Osteoblast (primary cell): ENCODE data around the gene LHX5. TPM values are rescaled to one million over a fixed set of nuclear protein-coding genes. Genes with fewer than 3 reads are reported as not detected.
A peak's percentile ranks its signal among the peaks of the same experiment; 100 is the strongest.

Experiments
- DNase-seq: peaks from one replicate; pipeline ENCODE4 v3.0.0; 2011; ENCODE audit warnings: low spot score, mixed read lengths; ENCODE audit not compliant: insufficient read length; ENCODE audit errors: missing footprints
- H2AFZ ChIP-seq: 2 replicates; pipeline ENCODE4 v1.6.0; 2011; ENCODE audit warnings: mild to moderate bottlenecking, low read length
- H3K27ac ChIP-seq: 2 replicates; pipeline ENCODE4 v1.5.1; 2011; ENCODE audit warnings: mild to moderate bottlenecking, low read depth, low read length, moderate library complexity
- H3K27me3 ChIP-seq: 2 replicates; pipeline ENCODE4 v1.6.0; 2012; ENCODE audit warnings: mild to moderate bottlenecking, control low read depth, inconsistent platforms, low read length, moderate library complexity; ENCODE audit not compliant: insufficient read depth
- H3K36me3 ChIP-seq: 2 replicates; pipeline ENCODE4 v1.5.1; 2011; ENCODE audit warnings: mild to moderate bottlenecking, low read length, control low read depth, moderate library complexity; ENCODE audit not compliant: insufficient read depth
- H3K4me1 ChIP-seq: 2 replicates; pipeline ENCODE4 v1.5.1; 2011; ENCODE audit warnings: mild to moderate bottlenecking, low read length, control low read depth, moderate library complexity; ENCODE audit not compliant: insufficient read depth
- H3K4me2 ChIP-seq: 2 replicates; pipeline ENCODE4 v1.6.0; 2011; ENCODE audit warnings: mild to moderate bottlenecking, low read length; ENCODE audit not compliant: insufficient read depth
- H3K4me3 ChIP-seq: fragments of 200-600 bp; sonication (generic); 3 replicates; pipeline ENCODE4 v1.5.1; 2012; ENCODE audit warnings: mild to moderate bottlenecking, low read length, inconsistent platforms; ENCODE audit not compliant: insufficient read depth
- H3K79me2 ChIP-seq: 2 replicates; pipeline ENCODE4 v1.6.0; 2012; ENCODE audit warnings: mild to moderate bottlenecking, low read length, control low read depth, inconsistent platforms; ENCODE audit not compliant: insufficient read depth
- H3K9me3 ChIP-seq: 2 replicates; pipeline ENCODE4 v1.5.1; 2011; ENCODE audit warnings: low read depth, low read length, control low read depth
- H4K20me1 ChIP-seq: 2 replicates; pipeline ENCODE4 v1.6.0; 2012; ENCODE audit warnings: mild to moderate bottlenecking, low read length, control low read depth; ENCODE audit not compliant: insufficient read depth
- total RNA-seq: library from RNA; depleted of rRNA; stranded (reverse); fragments of >200 nt; gene quantifications from 2 replicates; pipeline ENCODE4 v1.2.3, GENCODE V29; 2012
- TF ChIP-seq, protein P1 (sequence below): IDR thresholded peaks from 2 replicates; pipeline ENCODE4 v1.5.1; 2011; ENCODE audit warnings: mild to moderate bottlenecking, low read depth, low read length, moderate library complexity; ENCODE audit errors: extremely low read depth

Gene LHX5
- total RNA-seq, 1 donor, result not detected

DNA sequence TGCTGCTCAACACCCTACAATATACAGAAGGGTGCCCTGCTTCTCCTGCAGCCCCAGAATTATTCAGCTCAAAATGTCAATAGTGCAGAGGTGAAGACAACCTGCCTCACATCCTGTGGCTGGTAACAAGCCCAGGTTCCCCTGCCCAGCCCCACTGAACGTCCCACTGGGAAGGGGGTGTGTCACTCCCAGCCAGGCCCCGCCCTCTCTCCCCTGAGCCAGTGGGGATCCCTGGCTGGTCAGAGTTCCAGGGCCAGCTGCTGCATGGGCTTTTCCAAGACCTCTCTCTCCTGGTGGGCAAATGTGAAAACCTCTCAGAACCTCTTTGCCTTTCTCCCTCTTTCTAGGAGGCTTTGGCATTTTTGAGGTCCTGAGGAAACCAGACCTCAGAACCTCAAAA is 13.7 kb upstream of the LHX5 start:
- Histone ChIP-seq H2AFZ (no peak overlapping the region), H3K4me2 (no peak overlapping the region), H3K27me3 (peaks cover 11% of the 10 kb centered on the region), H3K4me3 (no peak overlapping the region), H3K27ac (no peak overlapping the region), H4K20me1 (no peaks in the 10 kb centered on the region), H3K36me3 (no peaks in the 10 kb centered on the region), H3K4me1 (no peaks in the 10 kb centered on the region), H3K9me3 (no peaks in the 10 kb centered on the region), H3K79me2 (no peaks in the 10 kb centered on the region)
- TF ChIP-seq, protein P1, sequence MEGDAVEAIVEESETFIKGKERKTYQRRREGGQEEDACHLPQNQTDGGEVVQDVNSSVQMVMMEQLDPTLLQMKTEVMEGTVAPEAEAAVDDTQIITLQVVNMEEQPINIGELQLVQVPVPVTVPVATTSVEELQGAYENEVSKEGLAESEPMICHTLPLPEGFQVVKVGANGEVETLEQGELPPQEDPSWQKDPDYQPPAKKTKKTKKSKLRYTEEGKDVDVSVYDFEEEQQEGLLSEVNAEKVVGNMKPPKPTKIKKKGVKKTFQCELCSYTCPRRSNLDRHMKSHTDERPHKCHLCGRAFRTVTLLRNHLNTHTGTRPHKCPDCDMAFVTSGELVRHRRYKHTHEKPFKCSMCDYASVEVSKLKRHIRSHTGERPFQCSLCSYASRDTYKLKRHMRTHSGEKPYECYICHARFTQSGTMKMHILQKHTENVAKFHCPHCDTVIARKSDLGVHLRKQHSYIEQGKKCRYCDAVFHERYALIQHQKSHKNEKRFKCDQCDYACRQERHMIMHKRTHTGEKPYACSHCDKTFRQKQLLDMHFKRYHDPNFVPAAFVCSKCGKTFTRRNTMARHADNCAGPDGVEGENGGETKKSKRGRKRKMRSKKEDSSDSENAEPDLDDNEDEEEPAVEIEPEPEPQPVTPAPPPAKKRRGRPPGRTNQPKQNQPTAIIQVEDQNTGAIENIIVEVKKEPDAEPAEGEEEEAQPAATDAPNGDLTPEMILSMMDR, result no peak
- no peak for DNase-seq

- Histone ChIP-seq H3K79me2 (no peaks in the 10 kb centered on the region), H3K27ac (no peak overlapping the region), H3K36me3 (no peaks in the 10 kb centered on the region), H3K4me2 (no peak overlapping the region), H3K27me3 (peaks cover 41% of the 10 kb centered on the region), H2AFZ (no peak overlapping the region), H3K4me1 (no peaks in the 10 kb centered on the region), H3K9me3 (no peaks in the 10 kb centered on the region), H4K20me1 (no peaks in the 10 kb centered on the region), H3K4me3 (no peak overlapping the region)
- TF ChIP-seq, protein P1, result no peak
- no peak for DNase-seq
Observed at GRCh38 chr12:113482334-113482733, 10.7 kb upstream of the LHX5 start.

DNA sequence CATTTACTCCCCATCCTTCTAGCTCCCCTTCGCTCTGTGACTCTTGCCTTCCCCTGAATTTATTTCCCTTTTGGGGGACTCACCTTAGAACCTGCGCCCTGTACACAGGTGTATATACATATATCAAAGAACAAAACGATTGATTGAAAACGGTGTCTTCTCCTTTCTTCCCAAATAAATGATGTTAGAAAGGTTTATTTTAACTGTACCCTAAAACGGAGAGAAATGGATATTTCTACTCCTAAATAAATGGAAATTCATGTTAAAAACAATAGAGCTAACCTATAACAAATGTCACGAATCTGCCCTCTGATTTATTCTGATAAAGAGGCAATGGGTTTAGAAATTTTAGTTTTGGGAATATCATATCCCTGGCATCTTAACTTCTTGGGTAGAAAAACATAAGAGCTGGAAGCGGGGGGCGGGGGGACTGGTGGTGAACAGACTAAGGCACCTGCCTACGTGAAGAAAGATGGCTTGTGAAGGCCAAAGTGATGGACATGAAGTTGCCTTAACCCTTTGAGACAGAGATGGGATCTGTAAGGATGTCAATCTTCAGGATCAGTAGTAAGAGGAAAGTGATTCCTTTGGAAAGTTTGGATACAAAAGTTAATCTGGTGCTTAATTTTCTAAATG is 8.8 kb upstream of the LHX5 start:
- no peak overlapping the region for H3K4me3 ChIP-seq
- H3K9me3 ChIP-seq, result no peaks in the 10 kb centered on the region
- no peaks in the 10 kb centered on the region for H4K20me1 ChIP-seq
- no peaks in the 10 kb centered on the region for H3K4me1 ChIP-seq
- no peak for DNase-seq
- no peaks in the 10 kb centered on the region for H3K79me2 ChIP-seq
- no peak overlapping the region for H3K4me2 ChIP-seq
- H3K27me3 ChIP-seq, result peaks cover 52% of the 10 kb centered on the region
- TF ChIP-seq, protein P1, result no peak
- H2AFZ ChIP-seq, result no peak overlapping the region
- no peaks in the 10 kb centered on the region for H3K36me3 ChIP-seq
- H3K27ac ChIP-seq, result no peak overlapping the region

DNA sequence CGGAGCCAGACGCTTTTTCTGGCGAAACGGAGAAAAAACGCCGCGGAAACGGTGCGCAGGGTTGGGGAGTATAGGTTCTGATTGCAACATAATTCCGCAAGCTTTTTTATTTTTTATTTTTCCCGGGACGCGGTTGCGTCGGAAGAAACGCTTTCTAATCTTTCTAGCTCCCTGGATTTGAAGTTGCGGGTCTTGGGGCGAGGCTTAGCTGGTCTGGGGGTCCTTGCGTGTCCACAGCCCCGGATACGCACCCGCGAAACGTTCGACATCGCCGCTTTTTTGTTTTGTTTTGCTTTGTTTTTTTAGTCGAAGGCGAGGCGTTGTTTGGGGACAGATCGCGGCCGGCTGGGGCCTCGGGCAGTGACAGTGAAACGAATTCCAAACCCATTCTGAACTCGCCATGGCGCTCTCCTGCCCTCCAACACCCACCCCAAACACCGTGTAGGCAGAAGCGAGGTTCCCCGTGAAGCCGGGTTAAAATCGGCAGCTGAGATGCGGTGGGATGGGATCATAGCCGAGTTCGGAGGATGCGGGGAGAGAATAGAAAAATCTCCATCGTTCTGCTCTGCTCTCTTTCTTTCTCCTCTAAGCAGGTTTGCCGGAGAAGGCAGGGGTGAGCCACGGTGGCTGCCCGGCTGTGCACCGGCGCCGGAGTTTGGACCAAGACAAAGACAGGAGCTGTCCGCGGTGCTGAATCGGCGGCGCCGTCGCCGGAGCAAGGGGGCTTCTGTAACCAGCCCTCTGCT is 8.1 kb upstream of the LHX5 start:
- Histone ChIP-seq H3K9me3 (no peaks in the 10 kb centered on the region), H3K4me3 (no peak overlapping the region), H3K27me3 (peaks cover 59% of the 10 kb centered on the region), H4K20me1 (no peaks in the 10 kb centered on the region), H3K27ac (no peak overlapping the region), H3K4me1 (no peaks in the 10 kb centered on the region), H3K36me3 (no peaks in the 10 kb centered on the region), H3K4me2 (peak overlapping the region; percentile 23), H3K79me2 (no peaks in the 10 kb centered on the region), H2AFZ (no peak overlapping the region)
- TF ChIP-seq, protein P1, result no peak
- DNase-seq, result peak; percentile 94
